VCaP (cell line): ENCODE measurements around the gene CLCN1.
"Not testable (repeated sequence)": the region's sequence is repeated elsewhere in the genome, so short reads cannot be mapped to it uniquely, and the experiment has no call there.

Source experiments
- H3K27ac ChIP-seq: fragments of 450-650 bp; 2 replicates; pipeline ENCODE4 v1.5.1; 2017
- CTCF ChIP-seq: fragments of 450-650 bp; conservative IDR thresholded peaks from 2 replicates; pipeline ENCODE4 v1.5.1; 2017; ENCODE audit warnings: mild to moderate bottlenecking, moderate library complexity

The CLCN1 gene

GRCh38 chr7:143287339-143287934 is 28.5 kb upstream of the CLCN1 start:
- TF ChIP-seq CTCF: no peak
- peak overlapping the region; percentile 94 for H3K27ac ChIP-seq

GRCh38 chr7:143287935-143288826 is 27.7 kb upstream of the CLCN1 start, which contains the start of gene CASP2:
CASP2 (plus strand) TSS chr7:143288351; CDS start chr7:143288456, 105 bp downstream.
- peak; percentile 51 for TF ChIP-seq CTCF
- H3K27ac ChIP-seq: peak within 1 kb of the TSS; percentile 94

GRCh38 chr7:143288836-143289235 is 27.1 kb upstream of the CLCN1 start:
- TF ChIP-seq CTCF: no peak
- H3K27ac ChIP-seq: peak overlapping the region; percentile 94

GRCh38 chr7:143289421-143289820 is 26.5 kb upstream of the CLCN1 start:
- TF ChIP-seq CTCF: no peak
- peak overlapping the region; percentile 94; the same call in 1 of the 2 replicates for H3K27ac ChIP-seq

- not testable (repeated sequence) for H3K27ac ChIP-seq
Measured at GRCh38 chr7:143289888-143290287, 26.0 kb upstream of the CLCN1 start.

GRCh38 chr7:143290293-143290692 is 25.6 kb upstream of the CLCN1 start:
- TF ChIP-seq CTCF: no peak
- H3K27ac ChIP-seq: no peak overlapping the region

- TF ChIP-seq CTCF: no peak
Measured at GRCh38 chr7:143292876-143293275, 23.0 kb upstream of the CLCN1 start.

GRCh38 chr7:143295870-143296269 is 20.0 kb upstream of the CLCN1 start:
- TF ChIP-seq CTCF: no peak
- H3K27ac ChIP-seq: no peak overlapping the region

More at GRCh38 chr7:143292876-143293275, 23.0 kb upstream of the CLCN1 start:
- H3K27ac ChIP-seq: no peak overlapping the region
